Measurements from ENCODE around the gene STOML1.
A peak's percentile ranks its signal among the peaks of the same experiment; 100 is the strongest.

Gene STOML1

DNA sequence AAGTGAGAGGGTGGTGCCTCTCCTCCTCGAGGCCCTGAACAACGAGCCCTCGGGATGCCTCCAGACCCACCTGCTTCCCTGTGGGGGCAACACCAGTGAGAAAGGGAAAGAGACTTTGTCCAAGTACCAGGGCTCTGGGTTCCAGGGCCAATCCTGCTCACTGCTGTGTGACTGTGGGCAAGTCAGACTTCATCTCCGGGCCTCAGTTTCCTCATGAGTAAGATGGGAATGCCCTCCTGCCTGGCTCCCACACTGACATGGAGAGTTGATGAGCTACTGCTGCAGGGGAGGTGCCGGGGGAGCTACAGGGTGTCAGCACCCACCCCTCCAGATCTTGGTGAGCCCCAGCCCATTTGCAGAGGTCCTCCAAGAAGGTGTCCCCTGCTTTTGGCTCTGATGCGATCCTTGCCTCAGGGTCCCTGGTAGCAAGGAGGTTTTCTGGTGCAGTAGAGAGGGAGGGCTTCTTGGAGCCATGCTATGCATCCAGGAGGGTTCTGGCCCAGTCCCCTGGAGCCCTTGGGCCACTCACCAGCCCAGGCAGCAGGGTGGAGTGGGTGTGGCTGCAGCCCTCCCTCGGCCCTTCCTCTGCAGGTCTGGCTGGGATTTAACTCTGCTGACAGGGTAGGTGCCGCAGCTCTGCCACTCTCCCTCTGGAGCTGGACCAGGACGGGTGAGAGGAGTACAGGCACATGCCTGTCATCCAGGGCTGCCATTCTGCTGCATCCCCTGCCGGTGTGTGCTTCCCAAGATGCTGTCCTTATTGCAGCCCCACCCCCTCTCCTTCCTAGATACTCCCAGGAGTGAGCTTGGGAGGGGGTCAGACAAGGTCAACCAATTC is 39.0 kb downstream of the STOML1 start:
- Histone ChIP-seq H3K79me2 (ENCODE audit: low read length) (no peaks in the 10 kb centered on the region), H3K27ac (ENCODE audit: low read length) (no peak overlapping the region), H3K27me3 (ENCODE audit: low read depth, low read length) (no peaks in the 10 kb centered on the region), H3K9me3 (ENCODE audit: insufficient read depth, low read length) (no peaks in the 10 kb centered on the region), H3K4me2 (ENCODE audit: low read length) (no peak overlapping the region), H3K9ac (ENCODE audit: low read length) (no peak overlapping the region), H3K4me1 (ENCODE audit: low read length) (peaks cover 19% of the 10 kb centered on the region), H2AFZ (ENCODE audit: low read depth, low read length) (no peak overlapping the region), H4K20me1 (ENCODE audit: insufficient read depth, low read length) (no peaks in the 10 kb centered on the region), H3K36me3 (replicated peaks; ENCODE audit: low read depth, low read length) (no peaks in the 10 kb centered on the region), H3K4me3 (ENCODE audit: low read length) (no peak overlapping the region)
- TF ChIP-seq EZH2phosphoT487 (IDR thresholded peaks at IDR 0.05; ENCODE audit: low read depth), result no peak

DNA sequence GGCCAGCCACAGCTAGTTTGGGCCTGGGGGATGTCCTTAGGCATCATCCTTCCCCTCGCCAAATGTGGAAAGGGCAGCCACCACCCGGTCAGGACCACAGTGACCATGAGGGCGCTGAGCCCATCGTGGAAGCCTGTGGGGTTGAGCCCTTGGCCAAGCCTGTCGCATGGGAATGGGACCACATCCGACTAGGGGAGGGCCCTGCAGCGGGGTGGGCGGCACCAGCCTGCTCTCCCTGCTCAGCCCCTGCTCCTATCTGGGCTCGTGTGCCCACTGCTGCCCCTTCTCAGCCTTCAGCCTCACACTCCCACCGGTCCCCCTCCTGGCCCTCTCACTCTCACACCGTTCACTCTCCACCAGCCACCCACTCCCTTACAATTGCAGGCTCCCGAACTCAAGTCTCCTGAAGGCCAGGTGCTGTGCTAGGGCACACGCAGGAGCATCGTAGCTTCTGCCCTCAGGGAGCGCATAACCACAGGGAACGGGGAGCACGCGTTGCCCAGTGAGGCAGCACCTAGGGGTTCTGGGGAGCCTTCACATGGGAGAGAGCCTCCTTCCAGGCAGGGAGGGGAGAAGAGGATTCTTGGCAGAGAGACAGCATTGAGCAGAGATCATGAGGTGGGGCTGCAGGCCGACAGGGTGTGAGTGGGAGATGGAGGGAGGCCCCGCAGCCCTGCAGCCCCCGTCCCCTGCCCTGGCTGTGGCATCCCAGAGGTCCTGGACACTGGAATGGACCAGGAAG is 39.8 kb downstream of the STOML1 start:
- H4K20me1 ChIP-seq (ENCODE audit: insufficient read depth, low read length), result no peaks in the 10 kb centered on the region
- H3K79me2 ChIP-seq (ENCODE audit: low read length), result no peaks in the 10 kb centered on the region
- H3K27ac ChIP-seq (ENCODE audit: low read length), result no peak overlapping the region
- H3K4me2 ChIP-seq (ENCODE audit: low read length), result no peak overlapping the region
- no peaks in the 10 kb centered on the region for H3K36me3 ChIP-seq (replicated peaks; ENCODE audit: low read depth, low read length)
- peaks cover 19% of the 10 kb centered on the region for H3K4me1 ChIP-seq (ENCODE audit: low read length)
- no peaks in the 10 kb centered on the region for H3K9me3 ChIP-seq (ENCODE audit: insufficient read depth, low read length)
- no peak overlapping the region for H3K4me3 ChIP-seq (ENCODE audit: low read length)
- no peak overlapping the region for H3K9ac ChIP-seq (ENCODE audit: low read length)
- no peaks in the 10 kb centered on the region for H3K27me3 ChIP-seq (ENCODE audit: low read depth, low read length)
- no peak overlapping the region for H2AFZ ChIP-seq (ENCODE audit: low read depth, low read length)
- TF ChIP-seq EZH2phosphoT487 (IDR thresholded peaks at IDR 0.05; ENCODE audit: low read depth), result no peak
- TF ChIP-seq, protein P1, sequence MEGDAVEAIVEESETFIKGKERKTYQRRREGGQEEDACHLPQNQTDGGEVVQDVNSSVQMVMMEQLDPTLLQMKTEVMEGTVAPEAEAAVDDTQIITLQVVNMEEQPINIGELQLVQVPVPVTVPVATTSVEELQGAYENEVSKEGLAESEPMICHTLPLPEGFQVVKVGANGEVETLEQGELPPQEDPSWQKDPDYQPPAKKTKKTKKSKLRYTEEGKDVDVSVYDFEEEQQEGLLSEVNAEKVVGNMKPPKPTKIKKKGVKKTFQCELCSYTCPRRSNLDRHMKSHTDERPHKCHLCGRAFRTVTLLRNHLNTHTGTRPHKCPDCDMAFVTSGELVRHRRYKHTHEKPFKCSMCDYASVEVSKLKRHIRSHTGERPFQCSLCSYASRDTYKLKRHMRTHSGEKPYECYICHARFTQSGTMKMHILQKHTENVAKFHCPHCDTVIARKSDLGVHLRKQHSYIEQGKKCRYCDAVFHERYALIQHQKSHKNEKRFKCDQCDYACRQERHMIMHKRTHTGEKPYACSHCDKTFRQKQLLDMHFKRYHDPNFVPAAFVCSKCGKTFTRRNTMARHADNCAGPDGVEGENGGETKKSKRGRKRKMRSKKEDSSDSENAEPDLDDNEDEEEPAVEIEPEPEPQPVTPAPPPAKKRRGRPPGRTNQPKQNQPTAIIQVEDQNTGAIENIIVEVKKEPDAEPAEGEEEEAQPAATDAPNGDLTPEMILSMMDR (IDR thresholded peaks at IDR 0.05; ENCODE audit: low read depth, low read length), result no peak

DNA sequence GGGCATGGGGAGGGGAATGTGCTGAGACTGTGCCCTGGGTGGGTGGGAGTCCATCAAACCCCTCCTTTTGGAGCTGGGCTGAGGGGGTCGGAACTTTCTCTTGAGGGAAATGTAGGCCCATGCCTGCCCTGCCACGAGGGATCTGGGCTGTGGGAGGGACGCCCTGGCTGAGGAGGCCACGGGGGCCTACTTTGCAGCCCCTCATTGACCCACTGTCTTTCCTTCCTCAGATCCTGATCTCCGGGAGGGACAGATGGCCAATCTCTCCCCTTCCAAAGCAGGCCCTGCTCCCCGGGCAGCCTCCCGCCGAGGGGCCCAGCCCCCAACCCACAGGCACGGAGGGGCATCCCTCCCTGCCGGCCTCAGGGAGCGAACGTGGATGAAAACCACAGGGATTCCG is 40.5 kb downstream of the STOML1 start:
- H3K36me3 ChIP-seq (replicated peaks; ENCODE audit: low read depth, low read length), result no peaks in the 10 kb centered on the region
- TF ChIP-seq, protein P1 (IDR thresholded peaks at IDR 0.05; ENCODE audit: low read depth, low read length), result no peak
- TF ChIP-seq EZH2phosphoT487 (IDR thresholded peaks at IDR 0.05; ENCODE audit: low read depth), result no peak
- H3K4me3 ChIP-seq (ENCODE audit: low read length), result peak overlapping the region; percentile 13; the same call in 1 of the 2 replicates
- peak overlapping the region; percentile 55 for H3K4me2 ChIP-seq (ENCODE audit: low read length)
- H3K4me1 ChIP-seq (ENCODE audit: low read length), result peaks cover 19% of the 10 kb centered on the region
- H2AFZ ChIP-seq (ENCODE audit: low read depth, low read length), result peak overlapping the region; percentile 78; the same call in 1 of the 2 replicates
- no peak overlapping the region for H3K27ac ChIP-seq (ENCODE audit: low read length)
- no peaks in the 10 kb centered on the region for H3K79me2 ChIP-seq (ENCODE audit: low read length)
- no peaks in the 10 kb centered on the region for H3K9me3 ChIP-seq (ENCODE audit: insufficient read depth, low read length)
- no peaks in the 10 kb centered on the region for H3K27me3 ChIP-seq (ENCODE audit: low read depth, low read length)
- H4K20me1 ChIP-seq (ENCODE audit: insufficient read depth, low read length), result no peaks in the 10 kb centered on the region
- peak overlapping the region; percentile 45; the same call in 1 of the 2 replicates for H3K9ac ChIP-seq (ENCODE audit: low read length)

DNA sequence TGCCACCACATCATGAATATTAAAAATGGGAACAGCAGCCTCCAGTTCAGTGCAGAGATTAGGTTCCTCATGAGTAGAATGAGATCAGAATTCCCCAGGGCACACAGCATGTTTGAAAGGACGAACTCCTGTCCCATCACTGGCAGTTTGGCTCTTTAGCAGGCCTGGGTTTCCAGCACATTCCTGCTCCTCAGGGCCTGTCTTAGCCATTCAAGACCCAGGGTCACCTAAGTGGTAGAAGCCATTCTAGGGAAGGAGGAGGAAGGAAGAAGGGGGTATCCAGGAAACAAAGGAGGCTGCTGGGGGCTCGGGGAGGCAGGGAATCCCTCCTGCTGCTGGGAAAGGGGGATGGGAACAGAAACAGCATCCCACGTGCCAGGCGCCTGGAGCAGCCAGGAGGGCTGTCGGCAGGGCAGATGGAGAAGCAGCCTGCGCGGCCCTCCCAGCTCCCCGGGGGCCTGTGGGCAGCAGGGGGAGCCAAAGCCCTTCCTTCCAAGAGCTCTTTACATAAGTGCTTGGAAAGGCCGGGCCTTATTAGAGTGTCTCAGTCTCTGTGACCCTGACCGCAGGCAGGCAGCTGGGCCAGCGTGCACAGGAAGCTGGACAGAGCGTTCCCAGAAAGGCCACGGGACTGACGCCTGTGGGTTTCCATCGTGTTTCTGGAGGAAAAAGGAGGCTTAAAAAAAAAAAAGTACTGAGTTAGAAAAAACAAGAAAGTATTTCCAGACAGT is 41.1 kb downstream of the STOML1 start:
- no peaks in the 10 kb centered on the region for H3K36me3 ChIP-seq (replicated peaks; ENCODE audit: low read depth, low read length)
- H3K9ac ChIP-seq (ENCODE audit: low read length), result peak overlapping the region; percentile 45; the same call in 1 of the 2 replicates
- TF ChIP-seq, protein P1 (IDR thresholded peaks at IDR 0.05; ENCODE audit: low read depth, low read length), result peak; percentile 85
- TF ChIP-seq EZH2phosphoT487 (IDR thresholded peaks at IDR 0.05; ENCODE audit: low read depth), result no peak
- H4K20me1 ChIP-seq (ENCODE audit: insufficient read depth, low read length), result no peaks in the 10 kb centered on the region
- no peaks in the 10 kb centered on the region for H3K27me3 ChIP-seq (ENCODE audit: low read depth, low read length)
- peak overlapping the region; percentile 93 for H2AFZ ChIP-seq (ENCODE audit: low read depth, low read length)
- H3K9me3 ChIP-seq (ENCODE audit: insufficient read depth, low read length), result no peaks in the 10 kb centered on the region
- H3K79me2 ChIP-seq (ENCODE audit: low read length), result no peaks in the 10 kb centered on the region
- H3K4me1 ChIP-seq (ENCODE audit: low read length), result peaks cover 19% of the 10 kb centered on the region
- H3K4me2 ChIP-seq (ENCODE audit: low read length), result peak overlapping the region; percentile 55
- H3K4me3 ChIP-seq (ENCODE audit: low read length), result peak overlapping the region; percentile 13; the same call in 1 of the 2 replicates
- no peak overlapping the region for H3K27ac ChIP-seq (ENCODE audit: low read length)

All from OCI-LY3 (cell line).